ENCODE results near the gene LCP2.

LCP2 gene

DNA sequence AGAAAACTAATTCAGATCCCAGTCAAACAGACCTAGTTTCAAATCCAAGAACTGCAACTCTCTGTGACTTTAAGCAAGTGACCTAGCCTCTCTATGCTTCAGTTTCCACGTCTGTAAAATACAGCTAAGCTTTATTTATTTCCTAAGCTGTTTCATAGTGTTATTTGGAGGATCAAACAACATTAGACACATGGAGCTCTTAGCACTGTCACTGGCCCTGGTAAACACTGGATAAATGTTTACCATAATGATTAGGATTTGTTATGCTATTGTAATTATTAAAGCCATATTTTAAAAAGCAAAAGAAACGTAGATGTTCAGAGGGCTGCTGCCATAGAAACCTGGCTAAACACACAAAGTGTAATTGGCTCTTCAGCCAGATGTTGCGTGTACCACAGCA, 91.4 kb downstream of the LCP2 start:
- no peak for DNase-seq

DNA sequence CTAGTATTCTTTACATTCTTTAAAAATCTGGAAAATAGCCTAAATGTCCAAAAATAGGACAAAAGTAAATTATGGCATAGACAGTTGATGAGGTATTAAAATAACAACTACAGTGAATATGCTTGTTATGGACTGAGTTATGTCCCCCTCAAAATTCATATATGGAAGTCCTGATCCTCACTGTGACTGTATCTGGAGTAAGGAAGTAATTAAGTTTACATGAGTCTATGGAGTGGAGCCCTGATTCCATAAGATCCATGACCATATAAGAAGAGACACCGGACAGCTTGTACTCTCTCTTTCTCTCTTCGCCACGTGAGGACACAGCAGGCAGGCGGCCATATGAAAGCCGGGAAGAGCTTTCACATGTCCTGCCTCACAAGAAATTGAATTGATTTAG, 93.4 kb downstream of the LCP2 start:
- no peak for DNase-seq

DNA sequence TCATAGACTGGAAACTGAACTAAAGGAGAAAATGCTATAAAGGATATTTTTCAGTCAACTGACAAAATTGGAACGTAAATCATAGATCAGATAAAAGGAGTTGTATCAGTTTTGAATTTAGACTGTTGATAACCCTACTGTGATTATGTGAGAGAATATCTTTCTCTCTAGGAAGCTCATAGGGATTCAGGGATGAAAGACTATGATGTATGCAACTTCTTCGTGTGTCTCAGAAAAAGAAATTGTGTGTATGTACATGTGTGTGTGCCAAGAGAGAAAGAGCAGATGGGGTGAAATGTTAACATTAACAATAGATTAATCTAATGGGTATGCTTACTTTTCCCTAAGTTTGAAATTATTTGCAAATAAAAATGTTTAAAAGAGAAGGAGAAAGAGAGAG, 95.5 kb downstream of the LCP2 start:
- DNase-seq, result no peak

DNA sequence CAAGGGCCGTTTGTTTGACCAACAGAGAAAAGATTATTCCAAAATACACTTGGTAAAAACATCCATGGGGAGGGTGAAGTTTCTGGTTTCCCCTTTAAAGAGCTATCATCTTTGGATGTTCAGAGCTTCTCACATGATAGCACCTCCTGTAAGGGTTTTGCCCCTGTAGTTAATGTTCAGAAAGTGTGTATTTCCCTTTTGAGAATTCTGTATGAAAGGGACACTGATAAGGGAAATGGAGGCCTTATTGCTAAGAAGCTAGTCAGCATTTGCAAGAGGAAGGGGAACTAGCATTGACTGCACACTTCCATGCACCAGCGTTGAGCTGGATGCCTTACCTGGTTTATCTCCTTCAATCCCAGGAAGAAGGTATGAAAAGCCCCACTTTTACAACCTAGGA, 96.3 kb downstream of the LCP2 start:
- no peak for DNase-seq

DNA sequence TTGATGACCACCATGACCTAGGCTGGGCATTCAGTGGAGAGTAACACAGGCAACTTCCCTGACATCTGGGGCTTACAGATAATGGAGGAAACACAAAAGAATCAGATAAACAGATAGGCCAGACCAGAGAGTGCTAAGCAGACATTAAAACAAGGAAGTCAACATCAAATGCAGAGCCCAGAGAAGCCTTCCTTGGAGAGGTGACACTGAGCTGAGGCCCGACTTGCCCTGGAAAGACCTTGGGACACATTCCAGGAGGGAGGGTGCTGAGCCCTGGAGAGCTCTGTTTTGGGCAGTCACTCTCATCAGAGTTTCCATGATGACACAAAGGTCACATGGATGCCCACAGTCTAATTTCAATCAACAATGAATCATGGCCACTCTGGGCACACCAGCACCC, 96.7 kb downstream of the LCP2 start:
- DNase-seq, result no peak
